Stimulated activated CD8-positive, alpha-beta memory T cell treated with anti-CD3 and anti-CD28 coated beads, Interleukin-7, amount 100 ng/mL, for 1 hour (primary cell): ENCODE results near the gene SEC63.
"Not testable (repeated sequence)": the region's sequence is repeated elsewhere in the genome, so short reads cannot be mapped to it uniquely, and the experiment has no call there.

Experiments
- DNase-seq, 2 donors: peaks; one replicate each; pipeline ENCODE4 v3.0.0-alpha.2; 2020; ENCODE audit warnings: low read depth in 2 of 2

Gene SEC63

GRCh38 chr6:107957909-107958688, at the start of gene SEC63:
SEC63 (minus strand) TSS chr6:107958208; CDS start chr6:107958009, 199 bp downstream.
- peak; percentile 95 to 96 for DNase-seq

GRCh38 chr6:108005961-108006360, 48.0 kb upstream of the SEC63 start:
- DNase-seq, result no peak

GRCh38 chr6:108004861-108005260, 46.9 kb upstream of the SEC63 start:
- no peak for DNase-seq

- no peak for DNase-seq
These were observed 44.6 kb upstream of the SEC63 start for GRCh38 chr6:108002365-108003221.

GRCh38 chr6:108001696-108002231, 43.8 kb upstream of the SEC63 start:
- no peak for DNase-seq

GRCh38 chr6:108000259-108000658, 42.3 kb upstream of the SEC63 start:
- DNase-seq, result not testable (repeated sequence)

GRCh38 chr6:107999341-107999740, 41.3 kb upstream of the SEC63 start:
- DNase-seq, result no peak

- no peak for DNase-seq
These were observed 34.0 kb upstream of the SEC63 start for GRCh38 chr6:107991772-107992550.

- DNase-seq, result no peak
These were observed 33.1 kb upstream of the SEC63 start for GRCh38 chr6:107991061-107991460.

GRCh38 chr6:107990587-107990986, 32.6 kb upstream of the SEC63 start:
- not testable (repeated sequence) for DNase-seq

GRCh38 chr6:107989166-107990094, 31.4 kb upstream of the SEC63 start:
- DNase-seq, result no peak

GRCh38 chr6:107988570-107988969, 30.6 kb upstream of the SEC63 start:
- no peak for DNase-seq

GRCh38 chr6:107987805-107988204, 29.8 kb upstream of the SEC63 start:
- no peak for DNase-seq

GRCh38 chr6:107985701-107986100, 27.7 kb upstream of the SEC63 start:
- no peak for DNase-seq

GRCh38 chr6:107983811-107984210, 25.8 kb upstream of the SEC63 start:
- no peak for DNase-seq

GRCh38 chr6:107982486-107982885, 24.5 kb upstream of the SEC63 start:
- no peak for DNase-seq

- no peak for DNase-seq
These were observed 23.7 kb upstream of the SEC63 start for GRCh38 chr6:107981695-107982094.

GRCh38 chr6:107977283-107977682, 19.3 kb upstream of the SEC63 start:
- no peak for DNase-seq

GRCh38 chr6:107976155-107976783, 18.3 kb upstream of the SEC63 start:
- no peak for DNase-seq

- no peak for DNase-seq
These were observed 15.6 kb upstream of the SEC63 start for GRCh38 chr6:107973594-107973993.
